NCI-H1436 treated with DMSO at 0.1 percent for 48 hours (cell line): ENCODE data around the gene MDFI.

Source experiments
- DNase-seq: peaks from one replicate; lab custom pipeline; 2025; lab: John Stamatoyannopoulos, UW

The MDFI gene

GRCh38 chr6:41634657-41635056, 3.6 kb upstream of the MDFI start:
- DNase-seq: no peak

GRCh38 chr6:41635365-41635764, 2.9 kb upstream of the MDFI start:
- DNase-seq: no peak

- DNase-seq: no peak
These were observed 1.5 kb upstream of the MDFI start for GRCh38 chr6:41636833-41637193.

- DNase-seq: no peak
These were observed 870 bp upstream of the MDFI start for GRCh38 chr6:41637194-41638001.

- DNase-seq: no peak
These were observed 904 bp downstream of the MDFI start for GRCh38 chr6:41638935-41639808.

GRCh38 chr6:41639809-41640371, 1.6 kb downstream of the MDFI start:
- DNase-seq: no peak

GRCh38 chr6:41640426-41640825, 2.2 kb downstream of the MDFI start:
- DNase-seq: no peak

GRCh38 chr6:41641352-41641925, 3.2 kb downstream of the MDFI start:
- DNase-seq: no peak

GRCh38 chr6:41642090-41642959, 4.1 kb downstream of the MDFI start:
- no peak for DNase-seq

- DNase-seq: no peak
These were observed 5.0 kb downstream of the MDFI start for GRCh38 chr6:41642960-41643898.

- DNase-seq: no peak
These were observed 5.6 kb downstream of the MDFI start for GRCh38 chr6:41643899-41644269.

- DNase-seq: no peak
These were observed 6.1 kb downstream of the MDFI start for GRCh38 chr6:41644297-41644879.

- no peak for DNase-seq
These were observed 6.8 kb downstream of the MDFI start for GRCh38 chr6:41645007-41645618.

GRCh38 chr6:41646026-41646795, 7.9 kb downstream of the MDFI start:
- no peak for DNase-seq

GRCh38 chr6:41647061-41647511, 8.8 kb downstream of the MDFI start:
- no peak for DNase-seq

- no peak for DNase-seq
These were observed 9.9 kb downstream of the MDFI start for GRCh38 chr6:41648070-41648585.

- DNase-seq: no peak
These were observed 10.7 kb downstream of the MDFI start for GRCh38 chr6:41648921-41649320.

GRCh38 chr6:41649596-41649995, 11.3 kb downstream of the MDFI start:
- no peak for DNase-seq

- DNase-seq: no peak
These were observed 11.9 kb downstream of the MDFI start for GRCh38 chr6:41650120-41650519.
